Measurements from ENCODE around the gene SERPINA4.

The SERPINA4 gene

DNA sequence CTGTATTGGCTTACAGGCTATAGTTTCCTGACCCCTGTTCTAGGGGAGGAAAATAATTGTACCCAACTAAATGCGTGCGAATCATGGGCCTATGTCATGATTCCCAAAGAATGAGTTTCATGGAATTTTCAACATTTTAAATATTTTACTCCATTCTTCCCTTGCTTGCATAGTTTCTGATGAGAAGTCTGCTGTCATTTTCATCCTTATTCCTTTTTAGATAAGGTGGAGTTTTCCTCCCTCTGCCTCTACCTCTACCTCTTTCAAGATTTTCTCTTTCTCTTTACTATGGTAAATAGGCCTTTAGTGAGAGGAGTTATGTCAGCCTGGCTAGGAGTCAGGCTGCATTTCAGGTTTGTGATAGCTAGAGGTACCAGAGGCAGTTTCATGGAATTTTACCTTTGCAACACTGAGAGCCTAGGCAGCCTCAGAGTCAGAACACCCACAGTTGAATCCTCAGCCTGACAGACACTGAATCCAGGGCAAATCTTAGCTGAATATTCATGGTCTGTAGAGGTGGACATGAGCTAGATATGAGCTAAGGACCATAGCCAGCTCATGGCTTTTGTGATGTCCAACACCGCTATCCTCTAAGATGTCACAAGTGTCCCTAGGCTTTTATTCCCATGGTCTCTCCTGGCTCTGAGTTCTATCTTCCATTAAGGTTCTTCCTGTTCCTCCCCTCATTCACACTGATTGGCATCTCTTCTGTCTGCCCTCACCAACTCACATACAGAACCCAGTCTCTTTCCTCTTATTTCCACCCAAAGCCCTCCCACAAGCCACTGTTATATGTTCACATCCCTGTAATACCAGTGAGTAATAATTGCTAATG is 57.0 kb downstream of the SERPINA4 start:
- DNase-seq = no peak

DNA sequence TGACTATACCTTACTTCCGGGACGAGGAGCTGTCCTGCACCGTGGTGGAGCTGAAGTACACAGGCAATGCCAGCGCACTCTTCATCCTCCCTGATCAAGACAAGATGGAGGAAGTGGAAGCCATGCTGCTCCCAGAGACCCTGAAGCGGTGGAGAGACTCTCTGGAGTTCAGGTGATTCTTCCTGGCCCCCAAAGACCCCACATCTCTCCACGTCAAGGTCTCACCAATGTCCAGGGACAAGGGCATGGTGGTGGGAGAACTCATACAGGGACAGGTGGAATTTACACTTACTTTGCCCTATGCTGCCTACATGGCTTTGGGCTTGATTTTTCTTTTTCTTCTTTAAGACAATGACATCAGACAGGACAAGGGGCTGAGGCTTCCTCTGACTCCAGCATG is 58.1 kb downstream of the SERPINA4 start:
- DNase-seq = no peak
